CD4-positive, alpha-beta memory T cell (primary cell): ENCODE data around the gene THSD4. TPM values are rescaled to one million over a fixed set of nuclear protein-coding genes. Genes with fewer than 3 reads are reported as not detected.

Source experiments
- CTCF ChIA-PET: fragments of 350-600 bp; sonication (Branson Sonifier 250); formaldehyde crosslinking; loops from one replicate; lab custom pipeline; 2021; ENCODE audit warnings: inconsistent platforms; ENCODE audit not compliant: partially characterized antibody; lab: Charles Lee
- POLR2A ChIA-PET: fragments of 350-600 bp; sonication (Branson Sonifier 250); formaldehyde crosslinking; loops from one replicate; lab custom pipeline; 2021; ENCODE audit not compliant: partially characterized antibody; lab: Charles Lee
- DNase-seq, 5 donors: peaks; one replicate each; pipeline versions ENCODE4 v3.0.0 to v3.0.0-alpha.2; 2020 to 2022; ENCODE audit warnings: mixed read lengths in 1 of 5
- H3K27ac ChIP-seq: one replicate; pipeline ENCODE4 v1.7.0; 2013; ENCODE audit warnings: low read depth, low read length
- H3K27me3 ChIP-seq: 2 replicates; pipeline ENCODE4 v1.7.0; 2013; ENCODE audit warnings: mild to moderate bottlenecking, low read length, moderate library complexity; ENCODE audit not compliant: insufficient read depth
- H3K36me3 ChIP-seq: 2 replicates; pipeline ENCODE4 v1.7.0; 2013; ENCODE audit warnings: mild to moderate bottlenecking, low read length, moderate library complexity; ENCODE audit not compliant: insufficient read depth
- H3K4me1 ChIP-seq: 2 replicates; pipeline ENCODE4 v1.7.0; 2013; ENCODE audit warnings: mild to moderate bottlenecking, low read length, moderate library complexity; ENCODE audit not compliant: insufficient read depth
- H3K4me3 ChIP-seq, 2 donors: one replicate each; pipeline ENCODE4 v1.7.0; 2013; ENCODE audit warnings: low read length in 2 of 2, mild to moderate bottlenecking in 1 of 2
- H3K9me3 ChIP-seq, 2 donors: one replicate each; pipeline ENCODE4 v1.7.0; 2013; ENCODE audit warnings: low read length in 2 of 2, control low read depth in 1 of 2; ENCODE audit not compliant: control insufficient read depth in 1 of 2
- H3K27ac Mint-ChIP-seq, 7 donors: one replicate each; pipeline ENCODE4 v1.8.0; 2020 to 2021; ENCODE audit warnings: mixed read lengths in 7 of 7, mild to moderate bottlenecking in 6 of 7, inconsistent platforms in 3 of 7, moderate library complexity in 3 of 7
- H3K27me3 Mint-ChIP-seq, 2 donors: one replicate each; pipeline ENCODE4 v1.8.0; 2020 to 2021; ENCODE audit warnings: mixed read lengths in 2 of 2
- H3K36me3 Mint-ChIP-seq, 2 donors: one replicate each; pipeline ENCODE4 v1.8.0; 2020 to 2021; ENCODE audit warnings: mixed read lengths in 2 of 2, inconsistent platforms in 1 of 2, mild to moderate bottlenecking in 1 of 2
- H3K4me1 Mint-ChIP-seq, 4 donors: one replicate each; pipeline ENCODE4 v1.8.0; 2020 to 2021; ENCODE audit warnings: mixed read lengths in 4 of 4, mild to moderate bottlenecking in 1 of 4
- H3K4me3 Mint-ChIP-seq, 8 donors: one replicate each; pipeline ENCODE4 v1.8.0; 2020 to 2021; ENCODE audit warnings: mixed read lengths in 8 of 8, mild to moderate bottlenecking in 7 of 8, moderate library complexity in 6 of 8, inconsistent platforms in 3 of 8
- H3K9me3 Mint-ChIP-seq, 8 donors: one replicate each; pipeline ENCODE4 v1.8.0; 2020 to 2021; ENCODE audit warnings: mixed read lengths in 8 of 8, mild to moderate bottlenecking in 5 of 8, inconsistent platforms in 3 of 8, moderate library complexity in 1 of 8
- intact Hi-C: fragments of 100-400 bp; cut with micrococcal nuclease; formaldehyde crosslinking; loops from one replicate; pipeline ENCODE4 v1.15.1; 2023
- polyA plus RNA-seq, 2 donors: library from polyadenylated mRNA; unstranded; fragments of 300-500 nt; fragmentation: Illumina TruSeq; gene quantifications; one replicate each; pipeline ENCODE4 v1.2.3, GENCODE V29; 2021
- total RNA-seq, 2 experiments: library from RNA; stranded (reverse); gene quantifications; one replicate each; pipeline ENCODE4 v1.2.3, GENCODE V29; 2021

THSD4 gene
- total and polyA plus RNA-seq, 4 experiments from 2014 or later: not detected

GRCh38 chr15:71098920-71099319, 16.4 kb upstream of the THSD4 start:
- H3K27me3 Mint-ChIP-seq: peaks cover 0 to 6% of the 10 kb centered on the region in 2 donors
- H3K27ac ChIP-seq: no peak overlapping the region
- no peaks in the 10 kb centered on the region for H3K36me3 Mint-ChIP-seq
- H3K4me1 Mint-ChIP-seq: no peaks in the 10 kb centered on the region
- CTCF ChIA-PET: no interaction called here
- H3K9me3 Mint-ChIP-seq: peaks cover 0 to 2% (median 0%) of the 10 kb centered on the region in 8 donors
- no peak overlapping the region for H3K4me3 Mint-ChIP-seq
- DNase-seq: no peak
- no peaks in the 10 kb centered on the region for H3K4me1 ChIP-seq
- no peaks in the 10 kb centered on the region for H3K9me3 ChIP-seq
- no peak overlapping the region for H3K27ac Mint-ChIP-seq
- H3K27me3 ChIP-seq: no peaks in the 10 kb centered on the region
- no peak overlapping the region for H3K4me3 ChIP-seq
- intact Hi-C loops: no loop called here
- POLR2A ChIA-PET: no interaction called here
- no peaks in the 10 kb centered on the region for H3K36me3 ChIP-seq

- peaks cover 0 to 3% (median 0%) of the 10 kb centered on the region in 8 donors for H3K9me3 Mint-ChIP-seq
- Histone ChIP-seq H3K36me3 (no peaks in the 10 kb centered on the region), H3K4me1 (no peaks in the 10 kb centered on the region), H3K9me3 (no peaks in the 10 kb centered on the region), H3K27ac (no peak overlapping the region), H3K27me3 (no peaks in the 10 kb centered on the region), H3K4me3 (no peak overlapping the region)
- no peak overlapping the region for H3K27ac Mint-ChIP-seq
- H3K4me3 Mint-ChIP-seq: no peak overlapping the region
- DNase-seq: no peak
- ChIA-PET CTCF (no interaction called here), POLR2A (no interaction called here)
- H3K4me1 Mint-ChIP-seq: no peaks in the 10 kb centered on the region
- H3K27me3 Mint-ChIP-seq: peaks cover 5 to 10% of the 10 kb centered on the region in 2 donors
- intact Hi-C loops: no loop called here
- no peaks in the 10 kb centered on the region for H3K36me3 Mint-ChIP-seq
These were observed 12.1 kb upstream of the THSD4 start for GRCh38 chr15:71103102-71103676.

- H3K36me3 ChIP-seq: no peaks in the 10 kb centered on the region
- no peaks in the 10 kb centered on the region for H3K4me1 ChIP-seq
- Mint-ChIP-seq H3K36me3 (no peaks in the 10 kb centered on the region), H3K9me3 (peaks cover 0 to 3% (median 0%) of the 10 kb centered on the region in 8 donors), H3K4me1 (no peaks in the 10 kb centered on the region), H3K27ac (no peak overlapping the region), H3K4me3 (no peak overlapping the region), H3K27me3 (peaks cover 5 to 10% of the 10 kb centered on the region in 2 donors)
- H3K27me3 ChIP-seq: no peaks in the 10 kb centered on the region
- no peak overlapping the region for H3K4me3 ChIP-seq
- ChIA-PET POLR2A (no interaction called here), CTCF (interaction anchor here (1.5 kb wide), 1 partner anchor 9 kb away, joined by 3 read pairs; no protein-coding TSS in a partner anchor)
- no peaks in the 10 kb centered on the region for H3K9me3 ChIP-seq
- intact Hi-C loops: no loop called here
- no peak for DNase-seq
- no peak overlapping the region for H3K27ac ChIP-seq
These were observed 10.6 kb upstream of the THSD4 start for GRCh38 chr15:71104636-71105035.

DNA sequence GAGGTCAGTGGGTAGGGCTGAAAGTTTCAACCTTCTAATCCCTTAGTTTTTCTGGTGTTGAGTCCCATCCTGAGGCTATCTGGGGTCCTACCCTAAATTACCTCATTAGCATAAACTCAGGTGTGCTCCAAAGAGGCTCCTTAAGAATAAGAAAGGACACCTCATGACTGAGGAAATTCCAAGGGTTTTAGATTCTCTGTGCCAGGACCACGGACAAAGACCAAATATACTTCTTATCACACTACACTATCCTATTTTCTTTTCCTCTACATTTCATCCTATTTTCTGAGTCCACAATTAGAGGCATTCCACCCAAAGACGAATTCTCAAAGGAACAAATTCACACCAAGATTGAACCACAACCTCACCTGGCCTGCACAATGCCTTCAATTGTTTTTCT, 9.8 kb upstream of the THSD4 start:
- CTCF ChIA-PET: interaction anchor here (1.5 kb wide), 1 partner anchor 9 kb away, joined by 3 read pairs; no protein-coding TSS in a partner anchor
- peak overlapping the region in 1 of 7 donors; percentile 46 for H3K27ac Mint-ChIP-seq

GRCh38 chr15:71106802-71107500, 8.3 kb upstream of the THSD4 start:
- ChIA-PET POLR2A (no interaction called here), CTCF (interaction anchor here (1.1 kb wide), 1 partner anchor 9 kb away, joined by 3 read pairs; the partner anchor contains the start of gene THSD4)
- Mint-ChIP-seq H3K4me3 (no peak overlapping the region), H3K27ac (no peak overlapping the region), H3K36me3 (no peaks in the 10 kb centered on the region), H3K27me3 (peaks cover 5 to 19% of the 10 kb centered on the region in 2 donors), H3K9me3 (peaks cover 0 to 3% (median 0%) of the 10 kb centered on the region in 8 donors), H3K4me1 (no peaks in the 10 kb centered on the region)
- Histone ChIP-seq H3K4me1 (no peaks in the 10 kb centered on the region), H3K36me3 (no peaks in the 10 kb centered on the region), H3K27me3 (no peaks in the 10 kb centered on the region), H3K4me3 (no peak overlapping the region), H3K27ac (no peak overlapping the region), H3K9me3 (no peaks in the 10 kb centered on the region)
- no peak for DNase-seq
- intact Hi-C loops: no loop called here

More for the DNA sequence above, 9.8 kb upstream of the THSD4 start:
- Histone ChIP-seq H3K9me3 (no peaks in the 10 kb centered on the region), H3K4me1 (no peaks in the 10 kb centered on the region), H3K27ac (no peak overlapping the region), H3K4me3 (no peak overlapping the region), H3K36me3 (no peaks in the 10 kb centered on the region), H3K27me3 (no peaks in the 10 kb centered on the region)
- intact Hi-C loops: no loop called here
- H3K4me1 Mint-ChIP-seq: no peaks in the 10 kb centered on the region
- no peak overlapping the region for H3K4me3 Mint-ChIP-seq
- peaks cover 5 to 10% of the 10 kb centered on the region in 2 donors for H3K27me3 Mint-ChIP-seq
- no peak for DNase-seq
- H3K9me3 Mint-ChIP-seq: peaks cover 0 to 3% (median 0%) of the 10 kb centered on the region in 8 donors
- POLR2A ChIA-PET: no interaction called here
- H3K36me3 Mint-ChIP-seq: no peaks in the 10 kb centered on the region

DNA sequence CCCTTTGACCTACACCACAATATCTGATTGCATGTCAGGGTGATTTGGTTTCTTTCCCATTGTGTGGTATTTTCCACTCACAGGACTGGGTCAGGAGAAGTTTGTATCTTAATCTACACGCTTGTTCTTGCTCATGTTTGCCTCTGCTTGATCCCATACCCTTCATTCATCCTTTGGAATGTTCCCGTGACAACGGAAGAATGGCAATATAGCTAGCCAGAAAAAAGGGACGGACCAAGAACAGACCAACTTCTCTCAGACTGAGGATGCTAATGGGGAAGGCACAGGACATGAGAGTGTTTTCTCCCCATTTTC, 7.8 kb upstream of the THSD4 start:
- Mint-ChIP-seq H3K27me3 (peaks cover 5 to 20% of the 10 kb centered on the region in 2 donors), H3K4me1 (no peaks in the 10 kb centered on the region)
- intact Hi-C loops: no loop called here

DNA sequence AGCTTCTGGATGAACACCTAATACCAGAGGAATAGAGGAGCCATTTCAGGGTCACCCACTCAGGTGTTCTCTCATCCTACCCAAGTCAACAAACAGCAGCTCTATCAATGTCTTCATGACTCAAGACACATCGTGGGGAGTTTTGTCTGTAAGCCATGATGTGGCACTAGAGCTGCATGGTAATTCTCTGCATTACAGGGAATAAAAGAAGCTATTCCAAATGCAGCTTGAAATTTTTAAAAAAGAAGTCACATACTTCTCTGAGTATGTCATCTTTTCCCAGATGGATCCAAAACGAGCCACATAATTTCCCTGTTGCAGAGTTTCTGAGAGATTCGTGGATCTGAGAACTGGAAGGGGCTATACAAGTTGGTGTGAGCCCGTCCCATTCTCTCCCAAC, 6.1 kb upstream of the THSD4 start:
- DNase-seq: no peak
- POLR2A ChIA-PET: no interaction called here
- Histone ChIP-seq H3K4me1 (no peaks in the 10 kb centered on the region), H3K27me3 (no peaks in the 10 kb centered on the region), H3K4me3 (no peak overlapping the region), H3K36me3 (no peaks in the 10 kb centered on the region), H3K9me3 (no peaks in the 10 kb centered on the region), H3K27ac (no peak overlapping the region)
- intact Hi-C loops: no loop called here
- Mint-ChIP-seq H3K4me1 (no peaks in the 10 kb centered on the region), H3K36me3 (no peaks in the 10 kb centered on the region), H3K4me3 (no peak overlapping the region), H3K27ac (no peak overlapping the region), H3K27me3 (peaks cover 6 to 16% of the 10 kb centered on the region in 2 donors), H3K9me3 (peaks cover 0 to 3% (median 0%) of the 10 kb centered on the region in 8 donors)
- CTCF ChIA-PET: no interaction called here

More for the DNA sequence above, 7.8 kb upstream of the THSD4 start:
- POLR2A ChIA-PET: no interaction called here
- Histone ChIP-seq H3K4me3 (no peak overlapping the region), H3K36me3 (no peaks in the 10 kb centered on the region), H3K4me1 (no peaks in the 10 kb centered on the region), H3K27me3 (no peaks in the 10 kb centered on the region), H3K27ac (no peak overlapping the region), H3K9me3 (no peaks in the 10 kb centered on the region)
- CTCF ChIA-PET: no interaction called here
- no peak overlapping the region for H3K27ac Mint-ChIP-seq
- peaks cover 0 to 3% (median 0%) of the 10 kb centered on the region in 8 donors for H3K9me3 Mint-ChIP-seq
- no peak for DNase-seq
- H3K36me3 Mint-ChIP-seq: no peaks in the 10 kb centered on the region
- no peak overlapping the region for H3K4me3 Mint-ChIP-seq
